AG04450 (cell line): Measurements from ENCODE around the gene WNK2. TPM values are rescaled to one million over a fixed set of nuclear protein-coding genes. Genes with fewer than 3 reads are reported as not detected.
"Not testable (repeated sequence)": the region's sequence is repeated elsewhere in the genome, so short reads cannot be mapped to it uniquely, and the experiment has no call there.

Source experiments
- CTCF ChIA-PET: fragments of 300-600, 350-600 bp; formaldehyde crosslinking; extraction: SDS; loops from one replicate; lab custom pipeline; 2022; ENCODE audit warnings: antibody characterized with exemption, inconsistent platforms; lab: Charles Lee
- POLR2A ChIA-PET: fragments of 350-600 bp; formaldehyde crosslinking; extraction: SDS; loops from one replicate; lab custom pipeline; 2021; ENCODE audit warnings: antibody characterized with exemption, inconsistent platforms; lab: Yijun Ruan, JAX
- DNase-seq: peaks from one replicate; pipeline ENCODE4 v3.0.0-alpha.2; 2011; ENCODE audit warnings: low read depth, low spot score
- H3K27ac ChIP-seq: one replicate; pipeline ENCODE4 v1.5.1; 2012; ENCODE audit warnings: low read depth, low read length, control low read depth
- H3K27me3 ChIP-seq: one replicate; pipeline ENCODE4 v1.6.0; 2012; ENCODE audit warnings: low read length; ENCODE audit not compliant: control insufficient read depth, insufficient read depth
- H3K4me3 ChIP-seq: 2 replicates; pipeline ENCODE4 v1.5.1; 2011; ENCODE audit warnings: mild to moderate bottlenecking, low read depth, low read length, control low read depth
- H3K9me3 ChIP-seq: 2 replicates; pipeline ENCODE4 v1.5.1; 2012; ENCODE audit warnings: low read length; ENCODE audit not compliant: control insufficient read depth, insufficient read depth
- CTCF ChIP-seq: IDR thresholded peaks from 2 replicates; pipeline ENCODE4 v1.5.1; 2011; ENCODE audit warnings: low read depth, low read length, control low read depth, inconsistent platforms
- polyA plus RNA-seq: library from polyadenylated mRNA; depleted of rRNA; stranded (reverse); fragments of >200 nt; gene quantifications from 2 replicates; pipeline ENCODE4 v1.2.3, GENCODE V29; 2011

WNK2 gene
- polyA plus RNA-seq, 1 experiment = not detected

GRCh38 chr9:93319301-93319991 is 135.5 kb downstream of the WNK2 start:
- DNase-seq = no peak
- Histone ChIP-seq H3K27me3 (no peaks in the 10 kb centered on the region), H3K9me3 (no peaks in the 10 kb centered on the region), H3K27ac (no peak overlapping the region), H3K4me3 (no peak overlapping the region)
- TF ChIP-seq CTCF = no peak
- POLR2A ChIA-PET = no interaction called here
- CTCF ChIA-PET = no interaction called here

GRCh38 chr9:93319992-93320500 is 136.1 kb downstream of the WNK2 start:
- CTCF ChIA-PET = no interaction called here
- no peaks in the 10 kb centered on the region for H3K27me3 ChIP-seq
- H3K27ac ChIP-seq = no peak overlapping the region
- no peaks in the 10 kb centered on the region for H3K9me3 ChIP-seq
- no peak for TF ChIP-seq CTCF
- H3K4me3 ChIP-seq = no peak overlapping the region
- POLR2A ChIA-PET = no interaction called here
- DNase-seq = no peak

- TF ChIP-seq CTCF = no peak
- H3K27me3 ChIP-seq = no peaks in the 10 kb centered on the region
- ChIA-PET CTCF (no interaction called here), POLR2A (no interaction called here)
- H3K9me3 ChIP-seq = no peaks in the 10 kb centered on the region
- DNase-seq = no peak
- no peak overlapping the region for H3K4me3 ChIP-seq
- no peak overlapping the region for H3K27ac ChIP-seq
These were observed 136.8 kb downstream of the WNK2 start for GRCh38 chr9:93320591-93321219.

- H3K4me3 ChIP-seq = no peak overlapping the region
- no peak for DNase-seq
- POLR2A ChIA-PET = no interaction called here
- CTCF ChIA-PET = no interaction called here
- no peaks in the 10 kb centered on the region for H3K27me3 ChIP-seq
- H3K9me3 ChIP-seq = no peaks in the 10 kb centered on the region
- no peak for TF ChIP-seq CTCF
- no peak overlapping the region for H3K27ac ChIP-seq
These were observed 137.3 kb downstream of the WNK2 start for GRCh38 chr9:93321220-93321610.

- CTCF ChIA-PET, H3K9me3 ChIP-seq, H3K27ac ChIP-seq, H3K27me3 ChIP-seq, POLR2A ChIA-PET, H3K4me3 ChIP-seq, DNase-seq: not testable (repeated sequence)
These were observed 139.6 kb downstream of the WNK2 start for GRCh38 chr9:93323446-93323954.
